Liver (tissue), 9 donors: Measurements from ENCODE around the gene EML1. TPM values are rescaled to one million over a fixed set of nuclear protein-coding genes. Genes with fewer than 3 reads are reported as not detected.
A peak's percentile ranks its signal among the peaks of the same experiment; 100 is the strongest.

ENCODE experiments used
- DNase-seq: peaks from one replicate; pipeline ENCODE4 v3.0.0-alpha.2; 2017; ENCODE audit warnings: low spot score
- H3K27ac ChIP-seq, 2 donors: one replicate each; pipeline ENCODE4 v1.7.0; 2013; ENCODE audit warnings: inconsistent platforms in 2 of 2, low read length in 2 of 2, control low read depth in 1 of 2, low read depth in 1 of 2, mild to moderate bottlenecking in 1 of 2
- H3K27me3 ChIP-seq, 4 donors: one replicate each; pipeline versions ENCODE4 v1.6.1 to v1.7.0; 2013; ENCODE audit warnings: low read length in 3 of 4, inconsistent platforms in 1 of 4, mild to moderate bottlenecking in 1 of 4, moderate library complexity in 1 of 4; ENCODE audit not compliant: control insufficient read depth in 4 of 4, insufficient read depth in 4 of 4
- H3K36me3 ChIP-seq, 4 donors: one replicate each; pipeline versions ENCODE4 v1.6.1 to v1.7.0; 2013; ENCODE audit warnings: low read length in 3 of 4, mild to moderate bottlenecking in 3 of 4, low read depth in 1 of 4, moderate library complexity in 1 of 4; ENCODE audit not compliant: control insufficient read depth in 4 of 4, insufficient read depth in 3 of 4
- H3K4me1 ChIP-seq, 4 donors: one replicate each; pipeline versions ENCODE4 v1.6.1 to v1.7.0; 2013; ENCODE audit warnings: low read length in 3 of 4, mild to moderate bottlenecking in 3 of 4, moderate library complexity in 1 of 4; ENCODE audit not compliant: control insufficient read depth in 4 of 4, insufficient read depth in 4 of 4
- H3K4me3 ChIP-seq, 3 donors: one replicate each; pipeline versions ENCODE4 v1.6.1 to v1.7.0; 2013; ENCODE audit warnings: low read length in 3 of 3, control low read depth in 1 of 3, low read depth in 1 of 3, mild to moderate bottlenecking in 1 of 3
- H3K9ac ChIP-seq, 2 donors: one replicate each; pipeline ENCODE4 v1.7.0; 2013; ENCODE audit warnings: low read length in 2 of 2, mild to moderate bottlenecking in 2 of 2, moderate library complexity in 2 of 2, control low read depth in 1 of 2, low read depth in 1 of 2
- H3K9me3 ChIP-seq, 4 donors: one replicate each; pipeline versions ENCODE4 v1.6.1 to v1.7.0; 2013; ENCODE audit warnings: low read length in 3 of 4; ENCODE audit not compliant: control insufficient read depth in 4 of 4
- ATF3 ChIP-seq: IDR thresholded peaks from 2 replicates; pipeline ENCODE4 v1.6.1; 2016; ENCODE audit warnings: antibody characterized with exemption
- CTCF ChIP-seq: fragments of 150-350 bp; IDR thresholded peaks from 2 replicates; pipeline ENCODE4 v1.5.1; 2017; ENCODE audit warnings: improper control_type of control experiment, low read depth, low read length; ENCODE audit not compliant: missing input control
- EGR1 ChIP-seq, 2 donors: IDR thresholded peaks; 2 replicates each; pipeline ENCODE4 v1.6.1; 2016 to 2018; ENCODE audit warnings: antibody characterized with exemption in 2 of 2, low read depth in 2 of 2
- FOXA1 ChIP-seq: IDR thresholded peaks from 2 replicates; pipeline ENCODE4 v1.6.1; 2016; ENCODE audit warnings: antibody characterized with exemption
- GABPA ChIP-seq, 2 donors: IDR thresholded peaks in 1 of 2; conservative IDR thresholded peaks in 1 of 2; 2 replicates each; pipeline ENCODE4 v1.6.1; 2016; ENCODE audit warnings: antibody characterized with exemption in 2 of 2, mild to moderate bottlenecking in 1 of 2, moderate library complexity in 1 of 2
- HNF4A ChIP-seq, 2 donors: conservative IDR thresholded peaks; 2 replicates each; pipeline ENCODE4 v1.6.1; 2016; ENCODE audit warnings: antibody characterized with exemption in 2 of 2, mild to moderate bottlenecking in 2 of 2
- HNF4G ChIP-seq: IDR thresholded peaks from 2 replicates; pipeline ENCODE4 v1.6.1; 2016; ENCODE audit warnings: antibody characterized with exemption
- JUND ChIP-seq, 2 donors: IDR thresholded peaks; 2 replicates each; pipeline ENCODE4 v1.6.1; 2016; ENCODE audit warnings: antibody characterized with exemption in 2 of 2
- MAX ChIP-seq: IDR thresholded peaks from 2 replicates; pipeline ENCODE4 v1.6.1; 2016; ENCODE audit warnings: antibody characterized with exemption
- NR2F2 ChIP-seq: IDR thresholded peaks from 2 replicates; pipeline ENCODE4 v1.6.1; 2016; ENCODE audit warnings: antibody characterized with exemption
- RAD21 ChIP-seq, 2 donors: IDR thresholded peaks; 2 replicates each; pipeline ENCODE4 v1.6.1; 2016; ENCODE audit warnings: antibody characterized with exemption in 2 of 2, mild to moderate bottlenecking in 2 of 2
- REST ChIP-seq: IDR thresholded peaks from 2 replicates; pipeline ENCODE4 v1.6.1; 2016; ENCODE audit warnings: antibody characterized with exemption, mild to moderate bottlenecking
- RXRA ChIP-seq, 2 donors: IDR thresholded peaks; 2 replicates each; pipeline ENCODE4 v1.6.1; 2017 to 2018; ENCODE audit warnings: antibody characterized with exemption in 2 of 2, mild to moderate bottlenecking in 1 of 2
- SP1 ChIP-seq: IDR thresholded peaks from 2 replicates; pipeline ENCODE4 v1.6.1; 2018; ENCODE audit warnings: antibody characterized with exemption, mild to moderate bottlenecking
- TAF1 ChIP-seq: conservative IDR thresholded peaks from 2 replicates; pipeline ENCODE4 v1.6.1; 2016; ENCODE audit warnings: antibody characterized with exemption, mild to moderate bottlenecking
- YY1 ChIP-seq: IDR thresholded peaks from 2 replicates; pipeline ENCODE4 v1.6.1; 2016; ENCODE audit warnings: antibody characterized with exemption, mild to moderate bottlenecking
- WGBS: extraction: QIAGEN DNeasy Blood & Tissue Kit; methylation state at CpG from one replicate; pipeline ENCODE4 v1.1.7; 2013; 5-methylcytosine and 5-hydroxymethylcytosine counted together
- polyA plus RNA-seq, 2 donors: library from polyadenylated mRNA; stranded (reverse) in 1 of 2; unstranded in 1 of 2; fragments of 200-250 nt in 1 of 2; fragments of >200 nt in 1 of 2; fragmentation: Nextera tagmentation in 1 of 2; extraction: Ambion mirVana in 1 of 2; gene quantifications; one replicate each; pipeline versions ENCODE4 v1.2.1 to v1.2.3, GENCODE V29; 2013 to 2015
- total RNA-seq, 2 donors: library from RNA; depleted of rRNA; stranded (reverse); fragments of >200 nt; gene quantifications; one replicate each; pipeline ENCODE4 v1.2.3, GENCODE V29; 2014
- donor health status: healthy.
- donor health status: healthy.
- donor health status: healthy.
- donor health status: healthy.
- donor health status: healthy.

EML1 gene
- total and polyA plus RNA-seq, 4 donors = 2.7 to 14.6 (median 4.6) TPM

GRCh38 chr14:99972748-99973466 lies 179.7 kb downstream of the EML1 start:
- Histone ChIP-seq H3K9me3 (peaks cover 0 to 7% (median under 1%) of the 10 kb centered on the region in 4 donors), H3K4me1 (peaks cover 0 to 4% (median 1%) of the 10 kb centered on the region in 4 donors), H3K4me3 (peak overlapping the region; percentile 64 to 98 (median 74)), H3K27me3 (no peaks in the 10 kb centered on the region), H3K27ac (peak overlapping the region; percentile 5), H3K9ac (peak overlapping the region; percentile 32 to 89), H3K36me3 (no peaks in the 10 kb centered on the region)
- no peak for DNase-seq
- TF ChIP-seq JUND (IDR thresholded peaks at IDR 0.05) (no peak), NR2F2 (no peak), EGR1 (IDR thresholded peaks at IDR 0.05; ENCODE audit: low read depth in 2 of 2) (no peak), RAD21 (IDR thresholded peaks at IDR 0.05) (no peak), FOXA1 (no peak), CTCF (no peak), ATF3 (no peak), MAX (no peak), YY1 (no peak), REST (no peak), RXRA (IDR thresholded peaks at IDR 0.05) (no peak), HNF4A (conservative IDR thresholded peaks at IDR 0.05) (no peak), GABPA (IDR thresholded peaks at IDR 0.05 in 1 of 2, conservative IDR thresholded peaks at IDR 0.05 in 1 of 2) (no peak), SP1 (no peak)
- WGBS = 55% methylated on average over 11 of the region's 11 CpGs

- Histone ChIP-seq H3K4me3 (no peak overlapping the region), H3K36me3 (no peaks in the 10 kb centered on the region), H3K9ac (no peak overlapping the region), H3K9me3 (peaks cover 0 to 7% (median under 1%) of the 10 kb centered on the region in 4 donors), H3K27ac (no peak overlapping the region), H3K4me1 (peaks cover 0 to 8% (median 2%) of the 10 kb centered on the region in 4 donors), H3K27me3 (no peaks in the 10 kb centered on the region)
- TF ChIP-seq HNF4A (conservative IDR thresholded peaks at IDR 0.05) (no peak), NR2F2 (no peak), GABPA (IDR thresholded peaks at IDR 0.05 in 1 of 2, conservative IDR thresholded peaks at IDR 0.05 in 1 of 2) (no peak), HNF4G (no peak), REST (no peak), TAF1 (no peak), MAX (no peak), EGR1 (IDR thresholded peaks at IDR 0.05; ENCODE audit: low read depth in 2 of 2) (no peak), CTCF (no peak)
- no peak for DNase-seq
These were observed 182.0 kb downstream of the EML1 start for GRCh38 chr14:99975190-99975589.
